WI38 (cell line): ENCODE measurements around the gene PSMC3IP.

ENCODE experiments used
- H3K4me3 ChIP-seq: 2 replicates; pipeline ENCODE4 v1.5.1; 2011; ENCODE audit warnings: low read depth, mild to moderate bottlenecking, control low read depth, low read length
- TF ChIP-seq, protein P1 (sequence below): IDR thresholded peaks from 2 replicates; pipeline ENCODE4 v1.5.1; 2012; ENCODE audit warnings: low read depth, mild to moderate bottlenecking, control low read depth, low read length

Gene PSMC3IP

DNA sequence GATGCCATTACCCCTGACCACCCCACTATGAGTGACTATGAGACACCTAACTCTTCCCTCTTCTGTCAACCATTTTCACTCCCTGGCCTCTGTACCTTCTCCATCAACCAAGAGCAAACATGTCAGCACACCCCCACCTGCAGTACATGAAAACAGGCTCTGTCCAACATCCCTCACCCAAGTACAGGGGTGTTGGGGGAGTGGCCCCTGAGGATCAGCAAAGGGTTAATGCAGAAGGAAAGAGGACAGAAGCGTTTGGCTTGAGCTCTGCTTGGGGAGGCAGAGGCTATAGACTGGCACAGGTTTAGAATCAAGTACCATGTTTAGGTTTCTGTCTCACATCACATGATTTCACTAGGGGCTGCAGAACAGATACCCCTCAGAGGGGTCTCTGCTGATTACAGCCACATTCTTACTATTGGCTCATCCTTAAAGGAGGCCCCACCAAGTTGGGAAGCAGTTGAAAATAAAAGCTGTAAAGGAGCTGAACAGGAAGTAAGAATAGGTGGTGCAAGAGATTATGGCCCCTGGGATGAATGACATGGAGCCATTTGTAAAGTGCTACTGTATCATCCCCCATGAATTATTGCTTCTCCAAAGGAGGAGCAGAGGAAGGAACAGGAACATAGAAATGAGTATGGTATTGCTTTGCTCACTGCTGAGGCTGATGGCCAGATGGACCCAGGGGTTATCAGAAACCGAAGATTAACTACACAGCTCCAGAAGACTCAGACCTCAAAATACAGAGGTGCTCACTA is 2.4 kb upstream of the PSMC3IP start:
- TF ChIP-seq, protein P1, sequence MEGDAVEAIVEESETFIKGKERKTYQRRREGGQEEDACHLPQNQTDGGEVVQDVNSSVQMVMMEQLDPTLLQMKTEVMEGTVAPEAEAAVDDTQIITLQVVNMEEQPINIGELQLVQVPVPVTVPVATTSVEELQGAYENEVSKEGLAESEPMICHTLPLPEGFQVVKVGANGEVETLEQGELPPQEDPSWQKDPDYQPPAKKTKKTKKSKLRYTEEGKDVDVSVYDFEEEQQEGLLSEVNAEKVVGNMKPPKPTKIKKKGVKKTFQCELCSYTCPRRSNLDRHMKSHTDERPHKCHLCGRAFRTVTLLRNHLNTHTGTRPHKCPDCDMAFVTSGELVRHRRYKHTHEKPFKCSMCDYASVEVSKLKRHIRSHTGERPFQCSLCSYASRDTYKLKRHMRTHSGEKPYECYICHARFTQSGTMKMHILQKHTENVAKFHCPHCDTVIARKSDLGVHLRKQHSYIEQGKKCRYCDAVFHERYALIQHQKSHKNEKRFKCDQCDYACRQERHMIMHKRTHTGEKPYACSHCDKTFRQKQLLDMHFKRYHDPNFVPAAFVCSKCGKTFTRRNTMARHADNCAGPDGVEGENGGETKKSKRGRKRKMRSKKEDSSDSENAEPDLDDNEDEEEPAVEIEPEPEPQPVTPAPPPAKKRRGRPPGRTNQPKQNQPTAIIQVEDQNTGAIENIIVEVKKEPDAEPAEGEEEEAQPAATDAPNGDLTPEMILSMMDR = no peak
- no peak overlapping the region for H3K4me3 ChIP-seq

DNA sequence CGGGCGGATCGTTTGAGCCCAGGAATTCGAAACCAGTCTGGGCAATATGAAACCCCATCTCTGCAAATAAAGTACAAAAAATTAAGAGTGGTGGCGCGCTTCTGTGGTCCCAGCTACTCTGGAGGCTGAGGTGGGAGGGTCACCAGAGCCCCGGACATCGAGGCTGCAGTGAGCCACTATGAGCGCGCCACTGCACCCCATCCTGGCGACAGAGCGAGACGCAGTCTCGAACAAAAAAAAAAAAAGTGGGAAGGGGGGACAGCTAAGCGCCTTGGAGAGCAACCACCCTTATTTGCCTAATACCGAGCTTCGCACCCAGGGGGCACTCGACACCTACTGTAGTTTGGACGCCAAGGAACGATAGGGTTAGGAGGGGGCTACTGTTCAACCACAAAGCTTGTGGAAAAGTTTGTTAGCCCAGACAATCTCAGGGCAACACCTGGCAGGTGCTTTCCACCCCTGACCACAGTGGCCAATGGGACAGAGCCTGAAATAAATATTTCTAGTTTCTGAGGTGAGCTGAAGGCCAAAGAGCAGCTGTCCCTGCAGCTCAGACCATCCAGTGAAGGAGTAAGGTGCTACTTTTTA is 847 bp upstream of the PSMC3IP start:
- H3K4me3 ChIP-seq = peak overlapping the region; percentile 82
- TF ChIP-seq, protein P1 = peak; percentile 70

DNA sequence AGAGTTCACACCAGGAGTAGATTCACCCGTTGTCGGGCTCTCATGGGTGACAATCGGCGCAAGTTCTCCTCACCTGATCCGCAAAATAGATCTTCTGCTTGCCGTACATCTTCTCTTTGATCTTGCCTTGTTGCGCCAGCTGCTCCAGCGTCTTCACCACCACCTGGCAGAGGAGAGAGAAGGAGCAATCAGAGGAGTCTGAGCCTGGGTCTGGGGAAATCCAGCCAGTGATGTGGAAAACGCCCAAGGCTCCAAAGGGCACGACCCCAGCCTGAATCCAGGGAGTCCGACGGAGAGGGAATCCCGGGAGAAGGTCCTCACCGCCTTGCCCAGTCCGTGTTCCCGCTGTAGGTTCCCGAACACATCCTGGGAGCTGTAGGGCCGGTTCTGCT is 393 bp downstream of the PSMC3IP start:
- TF ChIP-seq, protein P1 = no peak
- H3K4me3 ChIP-seq = peak overlapping the region; percentile 82

DNA sequence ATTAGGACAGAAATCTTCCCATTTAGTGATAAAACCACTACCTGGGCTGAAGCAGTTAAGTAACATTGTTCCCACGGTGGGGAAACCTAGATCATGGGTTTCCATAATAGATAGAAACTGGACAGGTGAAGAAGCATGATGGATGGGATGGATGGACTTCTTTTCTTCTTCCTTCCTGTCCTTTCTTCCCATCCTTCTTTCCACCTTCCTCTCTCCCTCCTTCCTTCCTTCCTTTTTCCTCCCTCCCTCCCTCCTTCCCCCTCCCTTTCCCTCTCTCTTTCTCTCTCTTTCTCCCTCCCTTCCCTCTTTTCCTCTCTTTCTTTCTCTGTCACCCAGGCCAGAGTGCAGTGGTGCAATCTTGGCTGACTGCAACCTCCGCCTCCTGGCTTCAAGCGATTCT is 3.1 kb downstream of the PSMC3IP start:
- TF ChIP-seq, protein P1 = no peak
- H3K4me3 ChIP-seq = no peak overlapping the region

DNA sequence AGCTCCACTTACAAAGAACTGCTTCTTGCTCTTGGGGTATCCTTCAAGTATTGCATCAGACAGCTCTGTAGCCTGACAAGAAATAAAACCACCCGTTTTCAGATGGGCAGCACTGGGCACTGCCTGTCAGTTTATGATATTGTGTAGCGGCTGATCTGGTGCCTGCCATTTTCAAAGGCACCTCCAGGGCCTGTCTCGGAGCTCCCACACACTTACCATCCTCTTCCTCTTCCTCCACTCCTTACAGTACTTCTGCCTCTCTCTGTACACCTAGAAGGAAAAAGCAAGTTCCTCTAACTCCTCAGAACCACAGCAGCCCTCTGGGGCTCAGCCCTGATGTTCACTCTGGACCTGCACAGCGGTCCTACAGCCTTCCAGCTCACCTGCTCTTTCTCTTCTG is 4.4 kb downstream of the PSMC3IP start:
- H3K4me3 ChIP-seq = no peak overlapping the region
- TF ChIP-seq, protein P1 = no peak

DNA sequence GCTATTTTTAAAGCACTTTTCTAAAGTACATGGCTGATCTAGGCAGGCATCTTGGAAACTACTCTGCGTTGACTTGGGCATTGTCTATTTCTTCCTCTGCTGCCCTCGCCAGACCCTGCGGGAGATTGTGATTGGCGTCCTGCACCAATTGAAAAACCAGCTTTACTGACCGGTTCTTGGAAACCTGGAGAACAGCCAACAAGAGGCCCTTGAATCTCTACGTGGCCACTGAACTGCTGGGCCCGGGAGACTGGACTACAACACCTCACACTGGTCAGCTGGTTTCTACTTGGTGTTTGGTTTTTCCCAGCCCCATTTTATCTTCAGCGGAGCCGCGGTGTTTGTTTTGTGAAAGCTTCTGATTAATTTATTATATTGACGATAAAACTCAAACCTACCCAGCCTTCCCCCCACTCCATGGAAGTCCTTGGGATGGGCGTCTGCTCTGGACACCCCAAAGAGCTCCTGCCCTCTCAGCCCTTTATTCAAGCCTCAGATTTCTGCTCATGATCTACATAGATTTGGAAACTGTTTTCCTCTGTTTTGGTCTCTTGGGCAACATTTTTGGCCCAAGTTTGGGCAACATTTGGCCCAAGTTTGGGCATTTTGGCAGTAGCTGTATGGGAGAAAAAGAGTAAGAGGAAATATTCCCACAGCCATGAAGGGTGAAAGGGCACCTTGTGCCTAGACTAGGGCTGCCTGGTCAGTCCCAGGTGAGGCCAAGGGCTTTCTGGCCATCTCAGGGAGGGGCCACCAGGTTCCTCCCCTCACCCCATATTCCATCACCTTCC is 5.9 kb downstream of the PSMC3IP start:
- H3K4me3 ChIP-seq = no peak overlapping the region
- TF ChIP-seq, protein P1 = no peak
